Stimulated activated naive CD8-positive, alpha-beta T cell treated with anti-CD3 and anti-CD28 coated beads, Interleukin-15, amount 100 ng/mL, for 72 hours (primary cell): Measurements from ENCODE around the gene PTPRD.

Experiments used
- ATAC-seq: fragments of 150-1000 bp; cut with Tn5 transposase; 2 replicates; pipeline ENCODE4 v1.10.0; 2021; ENCODE audit warnings: mild to moderate bottlenecking, moderate library complexity
- DNase-seq, 2 donors: peaks; one replicate each; pipeline ENCODE4 v3.0.0; 2021 to 2022
- H3K27ac Mint-ChIP-seq, 2 donors: one replicate each; pipeline ENCODE4 v1.8.0; 2022; ENCODE audit warnings: mild to moderate bottlenecking in 2 of 2, mixed read lengths in 2 of 2, moderate library complexity in 2 of 2
- H3K27me3 Mint-ChIP-seq: one replicate; pipeline ENCODE4 v1.8.0; 2022; ENCODE audit warnings: mixed read lengths
- H3K4me1 Mint-ChIP-seq: one replicate; pipeline ENCODE4 v1.8.0; 2022; ENCODE audit warnings: mild to moderate bottlenecking, mixed read lengths
- H3K4me3 Mint-ChIP-seq, 2 donors: one replicate each; pipeline ENCODE4 v1.8.0; 2022; ENCODE audit warnings: mild to moderate bottlenecking in 2 of 2, mixed read lengths in 2 of 2, moderate library complexity in 1 of 2
- H3K9me3 Mint-ChIP-seq, 2 donors: one replicate each; pipeline ENCODE4 v1.8.0; 2022; ENCODE audit warnings: mixed read lengths in 2 of 2

PTPRD gene

DNA sequence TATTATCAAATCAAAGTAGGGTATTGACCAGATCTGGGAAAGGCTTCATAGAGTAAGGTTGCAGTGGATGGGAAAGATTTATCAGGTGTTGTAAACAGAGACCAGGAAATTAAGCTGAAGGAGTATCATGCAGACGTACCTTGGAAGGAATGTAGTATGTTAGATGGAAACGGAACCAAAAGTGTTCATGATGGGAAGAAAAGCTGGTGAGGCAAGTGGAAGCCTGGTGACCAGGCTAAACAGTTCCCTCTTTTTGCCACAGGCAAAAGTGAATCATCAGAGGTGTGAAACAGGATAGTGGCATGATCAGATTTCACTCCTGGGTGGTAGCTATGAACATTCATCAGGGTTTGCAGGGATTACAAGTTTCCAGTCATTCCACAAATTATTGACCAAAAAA, 2033.1 kb downstream of the PTPRD start:
- Mint-ChIP-seq H3K4me3 (no peak overlapping the region), H3K27ac (no peak overlapping the region), H3K9me3 (no peaks in the 10 kb centered on the region), H3K27me3 (no peaks in the 10 kb centered on the region), H3K4me1 (no peaks in the 10 kb centered on the region)
- DNase-seq (no peak), ATAC-seq (no peak)

- Mint-ChIP-seq H3K9me3 (no peaks in the 10 kb centered on the region), H3K27ac (no peak overlapping the region), H3K4me3 (no peak overlapping the region), H3K27me3 (peaks cover 3% of the 10 kb centered on the region), H3K4me1 (no peaks in the 10 kb centered on the region)
- no peak for DNase-seq
- no peak for ATAC-seq
Measured at GRCh38 chr9:8576741-8577140, 2036.1 kb downstream of the PTPRD start.

GRCh38 chr9:8574846-8575245, 2038.0 kb downstream of the PTPRD start:
- Mint-ChIP-seq H3K4me3 (no peak overlapping the region), H3K9me3 (no peaks in the 10 kb centered on the region), H3K27me3 (peaks cover 8% of the 10 kb centered on the region), H3K4me1 (no peaks in the 10 kb centered on the region), H3K27ac (no peak overlapping the region)
- no peak for ATAC-seq
- no peak for DNase-seq

DNA sequence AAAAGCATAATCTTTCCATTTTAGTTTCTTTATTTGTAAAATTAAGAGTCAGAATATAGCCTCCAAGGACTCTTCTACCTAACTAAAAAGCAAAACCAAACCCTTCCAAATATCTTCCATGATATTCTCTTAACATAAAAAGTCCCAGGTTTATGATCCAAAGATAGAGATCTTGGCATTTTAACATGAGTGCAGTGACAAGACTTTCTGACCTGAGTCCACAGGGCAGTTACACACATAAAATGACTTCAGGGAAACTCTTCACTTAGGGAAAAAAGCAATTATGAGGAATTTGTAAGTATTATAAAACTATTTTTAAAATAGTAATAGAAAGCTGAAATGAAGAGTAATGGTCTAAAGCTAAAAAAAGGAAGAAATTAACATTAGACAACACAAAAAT, 2040.6 kb downstream of the PTPRD start:
- DNase-seq = no peak
- H3K27ac Mint-ChIP-seq = no peak overlapping the region

GRCh38 chr9:8571643-8572042, 2041.2 kb downstream of the PTPRD start:
- Mint-ChIP-seq H3K4me3 (no peak overlapping the region), H3K9me3 (peaks cover 0 to 4% of the 10 kb centered on the region in 2 donors), H3K27ac (no peak overlapping the region), H3K27me3 (peaks cover 15% of the 10 kb centered on the region), H3K4me1 (no peaks in the 10 kb centered on the region)
- ATAC-seq = no peak
- DNase-seq = no peak

More for the DNA sequence above, 2040.6 kb downstream of the PTPRD start:
- Mint-ChIP-seq H3K9me3 (peaks cover 0 to 2% of the 10 kb centered on the region in 2 donors), H3K4me3 (no peak overlapping the region), H3K4me1 (no peaks in the 10 kb centered on the region), H3K27me3 (peaks cover 11% of the 10 kb centered on the region)
- no peak for ATAC-seq

DNA sequence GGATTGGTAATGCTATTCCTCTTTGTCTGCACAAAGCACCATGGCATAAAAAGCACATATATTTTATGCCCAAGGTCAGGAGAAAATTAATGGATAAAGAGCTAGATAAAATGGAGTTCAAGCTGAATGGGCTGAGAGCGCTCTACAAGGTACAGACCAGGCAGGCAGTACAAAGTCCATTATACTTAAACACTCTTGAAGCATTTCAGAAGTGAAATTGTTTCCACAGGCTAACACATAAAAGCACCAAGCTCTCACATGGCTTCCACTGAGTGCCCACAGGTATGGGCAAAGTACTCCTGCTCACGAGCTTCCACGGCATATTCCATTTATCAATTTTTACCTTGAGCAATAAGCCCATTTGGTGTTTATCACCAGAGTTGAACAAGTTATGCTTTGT, 2042.0 kb downstream of the PTPRD start:
- peaks cover 2% of the 10 kb centered on the region for H3K4me1 Mint-ChIP-seq
- no peak for ATAC-seq
- no peak overlapping the region for H3K27ac Mint-ChIP-seq
- DNase-seq = no peak
- peaks cover 0 to 4% of the 10 kb centered on the region in 2 donors for H3K9me3 Mint-ChIP-seq
- H3K4me3 Mint-ChIP-seq = no peak overlapping the region
- H3K27me3 Mint-ChIP-seq = peaks cover 18% of the 10 kb centered on the region

DNA sequence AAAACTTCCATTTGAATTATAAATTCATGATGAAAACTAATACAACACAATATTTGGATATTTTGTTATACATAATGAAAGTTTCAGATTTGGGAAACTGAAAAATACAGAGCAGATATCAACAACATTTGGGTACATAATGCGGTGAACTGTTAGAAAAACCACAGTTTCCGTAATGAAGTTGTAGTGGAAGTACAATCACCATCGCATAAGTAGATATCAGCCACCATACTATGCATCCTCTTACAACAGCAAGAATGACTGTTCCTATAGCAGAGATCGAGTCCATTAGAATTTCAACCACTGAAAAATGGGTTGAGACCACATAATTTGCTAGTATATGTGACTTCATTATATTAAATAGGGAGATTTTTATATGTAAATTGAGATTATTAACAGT, 2043.0 kb downstream of the PTPRD start:
- no peak overlapping the region for H3K27ac Mint-ChIP-seq
- no peak for DNase-seq
- no peak overlapping the region for H3K4me3 Mint-ChIP-seq
- peaks cover 0 to 4% of the 10 kb centered on the region in 2 donors for H3K9me3 Mint-ChIP-seq
- ATAC-seq = no peak
- H3K27me3 Mint-ChIP-seq = peaks cover 23% of the 10 kb centered on the region
- peaks cover 12% of the 10 kb centered on the region for H3K4me1 Mint-ChIP-seq

- ATAC-seq = no peak
- Mint-ChIP-seq H3K27me3 (peaks cover 23% of the 10 kb centered on the region), H3K4me3 (no peak overlapping the region), H3K9me3 (peaks cover 0 to 4% of the 10 kb centered on the region in 2 donors), H3K4me1 (peaks cover 17% of the 10 kb centered on the region), H3K27ac (no peak overlapping the region)
- no peak for DNase-seq
Measured at GRCh38 chr9:8567963-8568579, 2044.7 kb downstream of the PTPRD start.

GRCh38 chr9:8564960-8565359, 2047.8 kb downstream of the PTPRD start:
- Mint-ChIP-seq H3K4me1 (peaks cover 17% of the 10 kb centered on the region), H3K9me3 (peaks cover 0 to 4% of the 10 kb centered on the region in 2 donors), H3K27ac (no peak overlapping the region), H3K27me3 (peaks cover 24% of the 10 kb centered on the region), H3K4me3 (no peak overlapping the region)
- peak in 1 of 2 donors; percentile 12 for DNase-seq
- ATAC-seq = peak; percentile 59

GRCh38 chr9:8560560-8561525, 2052.0 kb downstream of the PTPRD start:
- ATAC-seq (no peak), DNase-seq (no peak)
- peaks cover 14% of the 10 kb centered on the region for H3K27me3 Mint-ChIP-seq
- no peaks in the 10 kb centered on the region for H3K9me3 Mint-ChIP-seq
- no peak overlapping the region for H3K4me3 Mint-ChIP-seq
- H3K4me1 Mint-ChIP-seq = peaks cover 16% of the 10 kb centered on the region
- H3K27ac Mint-ChIP-seq = peak overlapping the region in 1 of 2 donors; percentile 68

GRCh38 chr9:8558176-8558575, 2054.6 kb downstream of the PTPRD start:
- no peaks in the 10 kb centered on the region for H3K9me3 Mint-ChIP-seq
- no peak overlapping the region for H3K4me3 Mint-ChIP-seq
- H3K4me1 Mint-ChIP-seq = no peaks in the 10 kb centered on the region
- DNase-seq (no peak), ATAC-seq (no peak)
- peaks cover 9% of the 10 kb centered on the region for H3K27me3 Mint-ChIP-seq
- H3K27ac Mint-ChIP-seq = no peak overlapping the region

GRCh38 chr9:8555762-8556500, 2056.9 kb downstream of the PTPRD start:
- ATAC-seq (no peak), DNase-seq (no peak)
- H3K27ac Mint-ChIP-seq = no peak overlapping the region
- H3K9me3 Mint-ChIP-seq = no peaks in the 10 kb centered on the region
- no peaks in the 10 kb centered on the region for H3K4me1 Mint-ChIP-seq
- H3K27me3 Mint-ChIP-seq = peaks cover 2% of the 10 kb centered on the region
- H3K4me3 Mint-ChIP-seq = no peak overlapping the region

GRCh38 chr9:8553444-8553843, 2059.4 kb downstream of the PTPRD start:
- Mint-ChIP-seq H3K4me1 (no peaks in the 10 kb centered on the region), H3K27me3 (no peaks in the 10 kb centered on the region), H3K9me3 (no peaks in the 10 kb centered on the region), H3K4me3 (no peak overlapping the region), H3K27ac (no peak overlapping the region)
- ATAC-seq (no peak), DNase-seq (no peak)

DNA sequence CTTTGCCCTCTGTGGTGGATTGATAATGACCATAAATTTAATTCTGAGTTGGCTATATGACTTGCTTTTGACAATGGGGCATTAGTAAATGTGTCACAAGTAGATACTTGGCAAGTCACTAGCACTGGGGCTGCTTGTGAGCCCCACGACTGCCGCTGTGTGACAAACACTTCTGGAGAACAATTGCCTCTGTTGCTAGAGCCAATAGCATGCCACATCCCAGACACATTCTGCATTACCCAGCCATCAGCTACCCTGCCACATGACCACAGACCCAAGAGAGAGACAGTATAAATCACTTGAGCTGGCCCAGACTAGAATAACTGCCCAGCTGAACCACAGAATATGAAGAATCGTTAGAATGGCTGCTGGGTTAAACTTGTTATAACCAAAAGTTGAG, 2060.1 kb downstream of the PTPRD start:
- H3K27ac Mint-ChIP-seq = no peak overlapping the region
- no peak for ATAC-seq
- H3K4me3 Mint-ChIP-seq = no peak overlapping the region
- H3K9me3 Mint-ChIP-seq = no peaks in the 10 kb centered on the region
- no peaks in the 10 kb centered on the region for H3K4me1 Mint-ChIP-seq
- H3K27me3 Mint-ChIP-seq = no peaks in the 10 kb centered on the region
- DNase-seq = no peak

DNA sequence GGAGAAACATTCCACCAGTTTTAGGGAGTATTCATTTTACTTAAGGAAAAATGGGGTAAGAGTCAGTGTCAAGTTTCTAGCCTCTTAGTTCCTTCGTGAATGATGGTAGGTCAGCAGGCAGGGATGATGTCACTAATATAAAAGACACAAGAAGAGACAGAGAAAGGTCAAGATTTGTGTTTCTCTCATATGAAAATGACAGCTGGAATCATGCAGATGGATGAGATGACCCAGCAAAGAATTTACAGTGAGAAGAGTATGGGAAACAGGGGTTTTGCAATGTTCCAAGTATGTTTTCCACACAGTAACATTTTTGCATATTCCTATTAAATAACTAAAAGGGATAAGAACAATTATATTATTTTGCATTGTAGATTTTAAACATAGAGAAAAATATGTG, 2063.6 kb downstream of the PTPRD start:
- ATAC-seq = no peak
- no peak for DNase-seq
- no peaks in the 10 kb centered on the region for H3K9me3 Mint-ChIP-seq
- H3K27me3 Mint-ChIP-seq = no peaks in the 10 kb centered on the region
- no peak overlapping the region for H3K27ac Mint-ChIP-seq
- no peak overlapping the region for H3K4me3 Mint-ChIP-seq
- no peaks in the 10 kb centered on the region for H3K4me1 Mint-ChIP-seq

GRCh38 chr9:8543219-8543618, 2069.6 kb downstream of the PTPRD start:
- DNase-seq = no peak
- Mint-ChIP-seq H3K4me1 (no peaks in the 10 kb centered on the region), H3K27me3 (no peaks in the 10 kb centered on the region), H3K27ac (no peak overlapping the region), H3K9me3 (no peaks in the 10 kb centered on the region), H3K4me3 (no peak overlapping the region)
- ATAC-seq = no peak
